HS-5 (cell line): Measurements from ENCODE around the gene PGF.

ENCODE experiments used
- DNase-seq: peaks from one replicate; pipeline ENCODE4 v3.0.0-alpha.2; 2012; ENCODE audit warnings: low read depth

The PGF gene

DNA sequence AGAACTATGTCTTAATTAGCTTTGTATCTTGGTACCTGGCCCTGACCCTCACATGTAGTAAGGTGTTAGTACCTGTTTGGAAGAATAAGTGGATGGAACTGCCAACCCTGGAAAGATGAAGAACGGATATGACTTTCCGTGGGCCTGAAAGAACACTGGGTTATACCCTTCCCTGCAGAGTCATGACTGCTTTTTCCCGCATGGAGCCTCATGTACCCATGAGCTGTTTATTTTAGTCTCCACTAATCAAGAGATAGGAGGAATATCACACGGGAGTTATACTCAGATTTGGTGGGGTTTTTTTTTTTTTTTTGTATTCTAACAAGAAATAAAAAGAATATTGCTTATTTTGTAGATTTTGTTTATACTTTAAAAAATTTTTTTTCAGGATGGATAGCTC, 57.8 kb downstream of the PGF start:
- no peak for DNase-seq

DNA sequence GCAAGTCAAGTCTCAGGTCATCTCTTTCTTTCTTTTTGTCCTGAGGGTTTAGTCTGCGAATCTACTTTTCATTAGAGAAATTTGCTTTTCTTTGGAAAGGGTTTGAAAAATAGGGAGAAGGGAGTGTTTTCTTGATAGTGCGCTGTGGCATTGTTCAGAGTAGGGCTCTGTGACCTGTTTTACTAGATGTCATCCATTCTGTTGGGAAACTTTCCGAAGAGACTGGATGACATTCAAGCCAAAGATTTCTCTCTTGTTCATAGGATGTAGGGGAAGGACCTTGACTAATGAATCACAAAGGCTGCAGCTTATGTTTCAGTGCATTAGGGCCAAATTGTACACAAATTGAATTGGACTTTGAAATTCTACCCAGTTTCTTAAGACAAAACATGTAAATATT, 59.0 kb downstream of the PGF start:
- no peak for DNase-seq

GRCh38 chr14:74893614-74894091, 61.7 kb downstream of the PGF start:
- no peak for DNase-seq

- DNase-seq, result no peak
These were observed 62.7 kb downstream of the PGF start for GRCh38 chr14:74892745-74893144.

GRCh38 chr14:74891870-74892269, 63.5 kb downstream of the PGF start:
- DNase-seq, result no peak
